Lower leg skin (tissue), 4 donors: ENCODE measurements around the gene NSG1. TPM values are rescaled to one million over a fixed set of nuclear protein-coding genes. Genes with fewer than 3 reads are reported as not detected.

Experiments
- DNase-seq, 2 donors: peaks; one replicate each; pipeline ENCODE4 v3.0.0-alpha.2; 2019; ENCODE audit warnings: low spot score in 2 of 2
- H3K4me3 ChIP-seq: fragments of 200-600 bp; sonication (generic); 2 replicates; pipeline ENCODE4 v1.5.1; 2017; ENCODE audit warnings: mild to moderate bottlenecking, low read depth; ENCODE audit not compliant: poor library complexity, severe bottlenecking
- CTCF ChIP-seq, 3 donors: fragments of 450-650 bp; IDR thresholded peaks; one replicate each; pipeline ENCODE4 v1.5.1; 2016; ENCODE audit warnings: antibody characterized with exemption in 3 of 3, mild to moderate bottlenecking in 3 of 3, moderate library complexity in 2 of 3
- POLR2A ChIP-seq, 2 donors: fragments of 450-650 bp; IDR thresholded peaks; one replicate each; pipeline ENCODE4 v1.6.1; 2016 to 2017; ENCODE audit warnings: antibody characterized with exemption in 2 of 2, mild to moderate bottlenecking in 1 of 2, moderate library complexity in 1 of 2
- WGBS, 2 donors: methylation state at CpG; one replicate each; pipeline ENCODE4 v1.1.5; 2018; 5-methylcytosine and 5-hydroxymethylcytosine counted together
- intact Hi-C: fragments of 100-400 bp; cut with DNase I; formaldehyde crosslinking; loops from one replicate; pipeline ENCODE4 v1.15.0; 2023; ENCODE audit warnings: low total_unique reads
- total RNA-seq, 4 donors: library from RNA; depleted of rRNA; stranded (reverse); fragments of >200 nt; gene quantifications; one replicate each; pipeline ENCODE4 v1.1.0, GENCODE V29; 2016

Gene NSG1
- total RNA-seq, 4 donors from 2014 or later = 109 to 158 (median 139) TPM

DNA sequence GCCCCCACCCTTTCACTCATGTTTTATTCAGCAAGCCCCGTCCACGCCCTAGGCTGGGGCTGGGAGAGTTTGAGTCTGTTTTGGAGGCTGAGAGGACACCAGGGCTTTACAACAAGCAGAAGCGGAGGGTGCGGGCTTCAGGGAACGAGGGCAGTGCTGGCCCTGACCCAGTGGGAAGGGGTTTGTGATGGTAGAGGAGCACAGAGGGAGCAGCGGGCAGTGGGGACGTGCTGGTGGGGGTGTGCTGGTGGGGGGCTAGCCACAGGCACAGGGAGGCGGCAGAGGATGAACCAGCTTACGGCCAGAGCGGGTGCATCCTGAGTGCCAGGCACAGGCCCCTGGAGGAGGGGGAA lies 26.4 kb downstream of the NSG1 start:
- intact Hi-C loops = no loop called here
- TF ChIP-seq CTCF (IDR thresholded peaks at IDR 0.05) (no peak), POLR2A (IDR thresholded peaks at IDR 0.05) (no peak)
- 88 to 93% methylated on average over 10 of the region's 10 CpGs for WGBS, 2 donors
- no peak for DNase-seq
- H3K4me3 ChIP-seq = no peak overlapping the region

DNA sequence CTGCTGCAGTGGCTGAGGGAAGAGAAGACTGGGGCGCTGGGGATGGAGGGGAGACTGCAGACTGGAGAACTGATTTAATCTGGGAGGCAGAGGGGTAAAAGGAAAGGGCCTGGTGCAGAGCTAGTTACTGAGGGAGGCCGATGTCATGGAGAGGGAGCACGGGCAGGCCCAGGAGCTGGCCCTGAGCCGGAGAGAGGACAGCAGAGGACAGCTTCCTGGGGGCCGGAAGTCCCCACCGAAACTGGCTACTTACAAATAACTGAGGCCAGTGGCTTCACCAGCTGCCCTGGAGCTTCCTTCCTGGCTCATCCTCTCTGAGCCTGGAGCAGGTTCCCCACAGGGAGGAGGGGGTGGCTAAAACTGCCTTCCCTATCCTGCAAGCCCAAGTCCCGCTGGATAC lies 26.9 kb downstream of the NSG1 start:
- intact Hi-C loops = no loop called here
- WGBS, 2 donors = 82 to 92% methylated on average over 7 of the region's 7 CpGs
- no peak for TF ChIP-seq CTCF (IDR thresholded peaks at IDR 0.05)
- no peak for TF ChIP-seq POLR2A (IDR thresholded peaks at IDR 0.05)
- no peak overlapping the region for H3K4me3 ChIP-seq
- DNase-seq = no peak

GRCh38 chr4:4415107-4415805 lies 28.4 kb downstream of the NSG1 start:
- no peak for DNase-seq
- no peak overlapping the region for H3K4me3 ChIP-seq
- intact Hi-C loops = no loop called here
- no peak for TF ChIP-seq CTCF (IDR thresholded peaks at IDR 0.05)
- TF ChIP-seq POLR2A (IDR thresholded peaks at IDR 0.05) = no peak
- 93 to 95% methylated on average over 12 to 16 of the region's 19 CpGs for WGBS, 2 donors

GRCh38 chr4:4415806-4416805 lies 29.2 kb downstream of the NSG1 start:
- 89 to 94% methylated on average over 25 to 27 of the region's 27 CpGs for WGBS, 2 donors
- TF ChIP-seq POLR2A (IDR thresholded peaks at IDR 0.05) (no peak), CTCF (IDR thresholded peaks at IDR 0.05) (no peak)
- no peak overlapping the region for H3K4me3 ChIP-seq
- DNase-seq = peak in 1 of 2 donors; percentile 54
- intact Hi-C loops = no loop called here

DNA sequence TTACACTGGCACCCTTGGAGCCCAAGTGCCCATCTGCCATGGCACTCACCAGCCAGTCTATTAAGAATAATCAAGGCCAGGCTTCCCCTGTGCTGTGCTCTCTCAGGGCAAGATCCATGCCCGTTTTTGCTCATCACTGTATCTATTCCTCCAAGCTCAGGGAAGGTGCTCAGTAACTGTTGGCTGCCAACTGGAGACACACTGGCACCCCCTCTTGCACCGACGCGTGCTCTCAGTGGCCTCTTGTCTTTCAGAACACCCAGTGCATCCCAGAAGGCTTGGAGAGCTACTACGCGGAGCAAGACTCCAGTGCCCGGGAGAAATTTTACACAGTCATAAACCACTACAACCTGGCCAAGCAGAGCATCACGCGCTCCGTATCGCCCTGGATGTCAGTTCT lies 30.1 kb downstream of the NSG1 start:
- intact Hi-C loops = no loop called here
- no peak for TF ChIP-seq CTCF (IDR thresholded peaks at IDR 0.05)
- no peak for TF ChIP-seq POLR2A (IDR thresholded peaks at IDR 0.05)
- no peak overlapping the region for H3K4me3 ChIP-seq
- DNase-seq = peak in 1 of 2 donors; percentile 76
- 88 to 91% methylated on average over 11 of the region's 11 CpGs for WGBS, 2 donors
